Peyer's patch (tissue), 4 donors: ENCODE data around the gene LIN54.

ENCODE experiments used
- CTCF ChIP-seq, 6 experiments: fragments of 450-650 bp in 4 of 6; fragments of 200-600 bp in 2 of 6; sonication (generic) in 1 of 6; IDR thresholded peaks; one replicate each; pipeline ENCODE4 v1.5.1; 2017 to 2019; ENCODE audit warnings: antibody characterized with exemption in 6 of 6, mild to moderate bottlenecking in 3 of 6, moderate library complexity in 1 of 6
- POLR2A ChIP-seq, 2 donors: fragments of 450-650 bp; IDR thresholded peaks; one replicate each; pipeline ENCODE4 v1.5.1; 2017; ENCODE audit warnings: antibody characterized with exemption in 2 of 2, mild to moderate bottlenecking in 2 of 2, moderate library complexity in 2 of 2

- TF ChIP-seq CTCF (IDR thresholded peaks at IDR 0.05) (no peak), POLR2A (IDR thresholded peaks at IDR 0.05) (no peak)
These were observed 15.8 kb downstream of the LIN54 start for GRCh38 chr4:82994834-82995233.
